GM18526 (cell line): ENCODE data around the gene DPP3.

ENCODE experiments used
- POLR2A ChIP-seq: IDR thresholded peaks from 3 replicates; pipeline ENCODE4 v1.6.1; 2011; ENCODE audit not compliant: insufficient read length; ENCODE audit errors: extremely low read depth

The DPP3 gene

GRCh38 chr11:66476173-66476840 lies 3.9 kb upstream of the DPP3 start:
- TF ChIP-seq POLR2A, result no peak

GRCh38 chr11:66476841-66477251 lies 3.4 kb upstream of the DPP3 start:
- no peak for TF ChIP-seq POLR2A

GRCh38 chr11:66477263-66478201 lies 2.7 kb upstream of the DPP3 start:
- no peak for TF ChIP-seq POLR2A

GRCh38 chr11:66478729-66479393 lies 1.4 kb upstream of the DPP3 start:
- TF ChIP-seq POLR2A, result no peak

GRCh38 chr11:66479394-66480116 lies 679 bp upstream of the DPP3 start:
- TF ChIP-seq POLR2A, result no peak

- no peak for TF ChIP-seq POLR2A
Observed at GRCh38 chr11:66484806-66485380, 4.7 kb downstream of the DPP3 start.

- TF ChIP-seq POLR2A, result no peak
Observed at GRCh38 chr11:66488957-66489356, 8.7 kb downstream of the DPP3 start.

GRCh38 chr11:66489636-66490035 lies 9.4 kb downstream of the DPP3 start:
- TF ChIP-seq POLR2A, result no peak

- TF ChIP-seq POLR2A, result no peak
Observed at GRCh38 chr11:66491315-66491935, 11.2 kb downstream of the DPP3 start.

GRCh38 chr11:66492161-66492865 lies 12.1 kb downstream of the DPP3 start:
- no peak for TF ChIP-seq POLR2A

- no peak for TF ChIP-seq POLR2A
Observed at GRCh38 chr11:66493130-66493529, 12.9 kb downstream of the DPP3 start.

- TF ChIP-seq POLR2A, result no peak
Observed at GRCh38 chr11:66494458-66494857, 14.2 kb downstream of the DPP3 start.

GRCh38 chr11:66494935-66495334 lies 14.7 kb downstream of the DPP3 start:
- TF ChIP-seq POLR2A, result no peak

GRCh38 chr11:66495401-66495854 lies 15.2 kb downstream of the DPP3 start:
- TF ChIP-seq POLR2A, result no peak
